Activated naive CD8-positive, alpha-beta T cell treated with anti-CD3 and anti-CD28 coated beads, Interleukin-2, amount 50 U/mL, for 24 hours (primary cell): ENCODE measurements around the gene AIM2.

Source experiments
- ATAC-seq: fragments of 150-1000 bp; cut with Tn5 transposase; one replicate; pipeline ENCODE4 v1.10.0; 2021
- DNase-seq: peaks from one replicate; pipeline ENCODE4 v3.0.0; 2021
- H3K27ac Mint-ChIP-seq: one replicate; pipeline ENCODE4 v1.8.0; 2021; ENCODE audit warnings: mild to moderate bottlenecking, mixed read lengths
- H3K27me3 Mint-ChIP-seq: one replicate; pipeline ENCODE4 v1.8.0; 2021; ENCODE audit warnings: mixed read lengths
- H3K36me3 Mint-ChIP-seq: one replicate; pipeline ENCODE4 v1.8.0; 2021; ENCODE audit warnings: low read depth, mixed read lengths
- H3K4me1 Mint-ChIP-seq: one replicate; pipeline ENCODE4 v1.8.0; 2021; ENCODE audit warnings: mixed read lengths
- H3K4me3 Mint-ChIP-seq: one replicate; pipeline ENCODE4 v1.8.0; 2021; ENCODE audit warnings: mild to moderate bottlenecking, moderate library complexity, mixed read lengths
- H3K9me3 Mint-ChIP-seq: one replicate; pipeline ENCODE4 v1.8.0; 2021; ENCODE audit warnings: mixed read lengths

AIM2 gene

DNA sequence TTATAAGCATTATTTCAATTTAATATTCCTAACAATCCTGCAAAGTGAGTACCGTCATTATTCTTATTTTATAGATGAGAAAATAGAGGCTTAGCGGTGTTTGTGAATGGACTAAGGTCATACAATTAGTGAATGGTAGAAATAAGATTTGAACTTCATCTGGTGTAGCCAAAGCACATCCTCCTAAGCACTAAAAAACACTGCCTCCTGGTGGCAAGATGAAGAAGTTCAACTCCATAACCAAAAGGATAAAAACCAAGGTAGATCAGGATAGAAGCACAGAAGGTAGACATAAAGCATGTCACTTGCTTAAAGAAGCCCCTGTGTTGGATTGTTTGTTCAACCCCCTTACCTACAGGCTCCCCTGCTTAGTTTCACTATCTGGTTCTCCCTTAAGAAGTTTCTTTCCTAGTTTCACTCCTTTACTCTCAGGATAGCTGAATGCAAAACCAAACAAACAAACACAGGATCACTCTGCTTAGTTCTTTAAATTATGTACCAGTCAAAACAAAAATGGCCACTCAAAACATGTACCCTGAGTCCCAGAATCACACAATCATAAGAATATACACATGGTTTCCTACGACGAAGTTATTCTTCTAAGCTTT lies 12.7 kb upstream of the AIM2 start:
- Mint-ChIP-seq H3K4me1 (peaks cover 53% of the 10 kb centered on the region), H3K36me3 (no peaks in the 10 kb centered on the region), H3K27me3 (no peaks in the 10 kb centered on the region), H3K9me3 (no peaks in the 10 kb centered on the region), H3K4me3 (no peak overlapping the region), H3K27ac (peak overlapping the region; percentile 47)
- DNase-seq (no peak), ATAC-seq (no peak)

DNA sequence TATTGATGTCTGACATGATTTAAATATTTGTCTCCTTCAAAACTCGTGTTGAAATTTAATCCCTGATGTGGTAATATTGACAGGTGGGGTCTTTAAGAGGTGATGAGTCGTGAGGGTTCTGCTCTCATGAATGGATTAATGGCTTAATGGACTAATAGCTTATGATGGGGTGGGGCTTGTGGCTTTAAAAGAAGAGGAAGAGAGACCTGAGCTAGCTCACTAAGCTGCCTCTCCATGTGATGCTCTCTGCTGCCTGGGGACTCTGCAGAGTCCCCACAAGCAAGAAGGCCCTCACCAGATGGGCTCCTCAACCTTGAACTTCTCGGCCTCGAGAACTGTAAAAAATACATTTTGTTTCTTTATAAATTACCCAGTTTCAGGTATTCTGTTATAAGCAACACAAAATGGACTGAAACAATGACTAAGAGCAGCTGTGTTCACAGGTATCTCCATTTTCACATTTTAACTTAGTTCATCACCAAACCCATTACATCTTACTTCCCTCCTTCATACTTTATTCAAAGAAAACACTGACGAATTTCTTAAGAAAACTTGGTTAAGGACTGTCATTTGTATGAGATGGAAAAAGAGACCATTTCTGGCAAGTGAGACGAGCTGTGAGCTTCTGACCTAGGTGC lies 12.1 kb upstream of the AIM2 start:
- ATAC-seq (peak; percentile 41), DNase-seq (no peak)
- H3K9me3 Mint-ChIP-seq, result no peaks in the 10 kb centered on the region
- H3K36me3 Mint-ChIP-seq, result no peaks in the 10 kb centered on the region
- no peak overlapping the region for H3K4me3 Mint-ChIP-seq
- peaks cover 53% of the 10 kb centered on the region for H3K4me1 Mint-ChIP-seq
- peak overlapping the region; percentile 60 for H3K27ac Mint-ChIP-seq
- no peaks in the 10 kb centered on the region for H3K27me3 Mint-ChIP-seq

- H3K4me1 Mint-ChIP-seq, result peaks cover 53% of the 10 kb centered on the region
- ATAC-seq, result no peak
- no peaks in the 10 kb centered on the region for H3K36me3 Mint-ChIP-seq
- DNase-seq, result no peak
- peak overlapping the region; percentile 60 for H3K27ac Mint-ChIP-seq
- H3K4me3 Mint-ChIP-seq, result no peak overlapping the region
- H3K27me3 Mint-ChIP-seq, result no peaks in the 10 kb centered on the region
- H3K9me3 Mint-ChIP-seq, result no peaks in the 10 kb centered on the region
These were observed 11.5 kb upstream of the AIM2 start for GRCh38 chr1:159088050-159088449.

DNA sequence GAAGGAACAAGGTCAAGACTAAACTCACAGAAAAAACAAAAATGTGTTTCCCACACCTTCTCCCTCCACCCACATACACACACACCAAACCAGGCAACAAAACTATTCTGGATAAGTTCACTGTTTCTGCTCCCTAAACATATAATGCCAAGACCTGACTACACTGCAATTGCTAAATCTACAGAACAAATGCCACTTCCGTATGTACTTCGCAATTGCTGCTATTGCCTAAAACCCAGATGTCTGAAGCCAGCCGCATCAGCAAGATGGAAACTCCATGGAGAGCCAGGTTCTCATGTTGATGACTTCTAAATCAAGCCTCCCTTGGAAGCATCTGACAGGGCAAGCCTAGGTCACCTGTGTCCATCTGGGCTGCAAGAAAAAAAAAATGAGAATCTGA lies 8.3 kb upstream of the AIM2 start:
- no peak overlapping the region for H3K4me3 Mint-ChIP-seq
- no peaks in the 10 kb centered on the region for H3K9me3 Mint-ChIP-seq
- DNase-seq (no peak), ATAC-seq (no peak)
- H3K27me3 Mint-ChIP-seq, result no peaks in the 10 kb centered on the region
- H3K27ac Mint-ChIP-seq, result no peak overlapping the region
- H3K4me1 Mint-ChIP-seq, result peaks cover 27% of the 10 kb centered on the region
- H3K36me3 Mint-ChIP-seq, result no peaks in the 10 kb centered on the region

GRCh38 chr1:159084152-159084551 lies 7.6 kb upstream of the AIM2 start:
- Mint-ChIP-seq H3K4me1 (peaks cover 27% of the 10 kb centered on the region), H3K36me3 (no peaks in the 10 kb centered on the region), H3K4me3 (no peak overlapping the region), H3K27me3 (no peaks in the 10 kb centered on the region), H3K9me3 (no peaks in the 10 kb centered on the region), H3K27ac (no peak overlapping the region)
- ATAC-seq, result no peak
- no peak for DNase-seq

GRCh38 chr1:159083013-159083412 lies 6.4 kb upstream of the AIM2 start:
- Mint-ChIP-seq H3K4me1 (peaks cover 22% of the 10 kb centered on the region), H3K9me3 (no peaks in the 10 kb centered on the region), H3K27me3 (peaks cover 2% of the 10 kb centered on the region), H3K27ac (no peak overlapping the region), H3K4me3 (no peak overlapping the region), H3K36me3 (no peaks in the 10 kb centered on the region)
- DNase-seq (no peak), ATAC-seq (no peak)

- ATAC-seq, result no peak
- H3K27me3 Mint-ChIP-seq, result peaks cover 2% of the 10 kb centered on the region
- H3K9me3 Mint-ChIP-seq, result no peaks in the 10 kb centered on the region
- no peak overlapping the region for H3K27ac Mint-ChIP-seq
- H3K4me3 Mint-ChIP-seq, result no peak overlapping the region
- DNase-seq, result no peak
- no peaks in the 10 kb centered on the region for H3K36me3 Mint-ChIP-seq
- H3K4me1 Mint-ChIP-seq, result peaks cover 28% of the 10 kb centered on the region
These were observed 5.1 kb upstream of the AIM2 start for GRCh38 chr1:159081626-159082025.

DNA sequence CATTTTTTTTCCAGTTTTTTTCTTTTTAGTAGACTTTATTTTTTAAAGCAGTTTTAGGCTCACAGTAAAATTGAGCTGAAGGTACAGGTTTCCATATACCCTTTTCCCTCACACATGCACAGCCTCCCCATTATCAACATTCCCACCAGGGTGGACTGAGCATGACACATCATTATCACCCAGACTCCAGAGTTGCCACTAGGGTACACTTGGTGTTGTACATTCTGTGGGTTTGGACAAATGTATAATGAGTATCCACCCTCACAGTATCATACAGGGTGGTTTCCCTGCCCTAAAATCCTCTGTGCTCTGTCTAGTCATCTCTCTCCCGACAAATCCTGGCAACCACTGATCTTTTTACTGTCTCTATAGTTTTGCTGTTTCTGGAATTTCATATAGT lies 3.0 kb upstream of the AIM2 start:
- H3K27ac Mint-ChIP-seq, result no peak overlapping the region
- H3K36me3 Mint-ChIP-seq, result no peaks in the 10 kb centered on the region
- H3K4me3 Mint-ChIP-seq, result no peak overlapping the region
- ATAC-seq (no peak), DNase-seq (no peak)
- H3K27me3 Mint-ChIP-seq, result peaks cover 2% of the 10 kb centered on the region
- peaks cover 34% of the 10 kb centered on the region for H3K4me1 Mint-ChIP-seq
- no peaks in the 10 kb centered on the region for H3K9me3 Mint-ChIP-seq

DNA sequence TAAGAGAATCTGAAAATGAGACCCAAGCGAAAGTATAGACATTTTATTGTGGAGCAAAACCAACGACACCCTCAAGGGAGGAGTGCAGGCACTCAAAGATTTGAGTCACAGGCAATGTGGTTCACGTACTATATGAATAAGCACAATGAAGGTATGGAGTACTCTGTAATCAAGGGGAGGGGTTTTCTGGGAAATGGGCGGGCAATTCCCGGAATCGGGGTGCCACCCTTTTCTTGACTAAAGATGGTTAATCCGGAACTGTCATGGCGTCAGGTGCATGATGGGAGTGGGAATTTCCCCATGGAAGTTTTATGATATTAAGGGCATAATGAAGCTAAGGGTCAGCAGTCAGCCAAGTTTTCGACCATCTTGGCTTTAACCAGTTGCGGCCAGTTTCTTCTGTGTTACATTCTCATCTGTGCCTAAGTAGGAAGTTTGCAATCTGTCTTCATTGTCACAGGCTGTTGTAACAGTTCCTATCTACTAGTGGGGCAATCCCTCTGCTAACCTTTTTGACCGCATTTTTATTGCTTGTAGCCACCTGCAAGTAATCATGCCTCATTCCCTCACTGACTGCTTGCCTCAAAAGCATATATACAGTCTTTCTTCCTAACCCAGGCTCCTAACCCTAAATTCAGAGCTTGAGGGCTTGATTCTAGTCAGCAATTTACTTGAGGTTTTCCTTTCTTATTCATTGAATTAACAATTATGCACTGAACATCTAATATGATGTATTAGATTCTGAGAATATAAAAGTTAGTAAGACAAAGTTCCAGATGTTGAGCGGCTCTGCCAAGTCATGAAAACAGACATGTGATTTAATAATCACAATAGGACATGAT lies 775 bp upstream of the AIM2 start:
- Mint-ChIP-seq H3K36me3 (peaks cover 5% of the 10 kb centered on the region), H3K4me3 (peak overlapping the region; percentile 73), H3K27ac (peak overlapping the region; percentile 95), H3K27me3 (peaks cover 2% of the 10 kb centered on the region), H3K4me1 (peaks cover 39% of the 10 kb centered on the region), H3K9me3 (no peaks in the 10 kb centered on the region)
- DNase-seq, result peak; percentile 88
- peak; percentile 89 for ATAC-seq

DNA sequence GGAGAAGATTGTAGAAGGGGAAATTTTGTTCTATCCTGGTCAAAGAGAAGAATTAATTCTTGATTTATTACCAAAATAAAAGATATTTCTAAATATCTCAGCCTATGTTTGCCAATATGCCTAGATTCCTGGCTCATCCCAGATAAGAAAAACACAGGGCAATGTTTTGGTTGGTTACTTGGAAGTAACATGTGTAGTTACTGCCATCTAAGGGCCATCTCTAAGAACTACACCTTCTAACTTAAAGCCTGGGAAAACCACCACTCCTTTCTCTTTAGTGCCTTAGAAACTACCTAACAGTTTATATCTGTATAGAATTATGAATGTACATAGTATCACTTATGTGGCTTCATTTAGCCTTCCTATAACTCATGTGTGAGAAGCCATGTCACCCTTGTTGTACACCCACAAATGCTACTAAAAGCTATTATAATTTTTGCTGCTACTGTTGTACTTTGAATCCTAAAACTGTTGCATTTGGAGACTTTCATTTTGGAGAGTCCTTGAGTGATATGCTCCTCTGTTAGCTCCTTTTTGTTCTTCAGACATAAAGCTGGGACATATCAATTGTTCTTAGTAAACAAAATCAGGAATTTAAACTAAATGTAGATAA lies 4.5 kb downstream of the AIM2 start:
- H3K27me3 Mint-ChIP-seq, result no peaks in the 10 kb centered on the region
- H3K36me3 Mint-ChIP-seq, result peaks cover 11% of the 10 kb centered on the region
- peaks cover 55% of the 10 kb centered on the region for H3K4me1 Mint-ChIP-seq
- DNase-seq, result no peak
- H3K4me3 Mint-ChIP-seq, result no peak overlapping the region
- H3K27ac Mint-ChIP-seq, result no peak overlapping the region
- ATAC-seq, result no peak
- no peaks in the 10 kb centered on the region for H3K9me3 Mint-ChIP-seq

DNA sequence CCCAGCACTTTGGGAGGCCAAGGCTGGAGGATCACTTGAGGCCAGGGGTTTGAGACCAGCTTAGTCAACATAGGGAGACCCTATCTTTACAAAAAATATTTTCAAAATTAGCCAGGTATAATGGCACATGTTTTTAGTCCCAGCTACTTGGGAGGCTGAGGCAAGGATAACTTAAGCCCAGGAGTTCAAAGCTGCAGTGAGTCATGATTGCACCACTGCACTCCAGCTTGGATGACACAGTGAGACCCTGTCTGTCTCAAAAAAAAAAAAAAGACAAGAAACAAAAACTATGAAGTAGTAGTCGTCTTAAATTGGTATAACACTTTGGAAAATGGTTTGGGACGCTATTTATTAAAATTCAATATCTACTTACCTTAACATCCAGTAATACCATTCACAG lies 7.7 kb downstream of the AIM2 start:
- no peaks in the 10 kb centered on the region for H3K9me3 Mint-ChIP-seq
- DNase-seq (no peak), ATAC-seq (peak; percentile 40)
- peaks cover 19% of the 10 kb centered on the region for H3K36me3 Mint-ChIP-seq
- H3K27me3 Mint-ChIP-seq, result no peaks in the 10 kb centered on the region
- H3K4me3 Mint-ChIP-seq, result no peak overlapping the region
- peaks cover 54% of the 10 kb centered on the region for H3K4me1 Mint-ChIP-seq
- H3K27ac Mint-ChIP-seq, result peak overlapping the region; percentile 14

DNA sequence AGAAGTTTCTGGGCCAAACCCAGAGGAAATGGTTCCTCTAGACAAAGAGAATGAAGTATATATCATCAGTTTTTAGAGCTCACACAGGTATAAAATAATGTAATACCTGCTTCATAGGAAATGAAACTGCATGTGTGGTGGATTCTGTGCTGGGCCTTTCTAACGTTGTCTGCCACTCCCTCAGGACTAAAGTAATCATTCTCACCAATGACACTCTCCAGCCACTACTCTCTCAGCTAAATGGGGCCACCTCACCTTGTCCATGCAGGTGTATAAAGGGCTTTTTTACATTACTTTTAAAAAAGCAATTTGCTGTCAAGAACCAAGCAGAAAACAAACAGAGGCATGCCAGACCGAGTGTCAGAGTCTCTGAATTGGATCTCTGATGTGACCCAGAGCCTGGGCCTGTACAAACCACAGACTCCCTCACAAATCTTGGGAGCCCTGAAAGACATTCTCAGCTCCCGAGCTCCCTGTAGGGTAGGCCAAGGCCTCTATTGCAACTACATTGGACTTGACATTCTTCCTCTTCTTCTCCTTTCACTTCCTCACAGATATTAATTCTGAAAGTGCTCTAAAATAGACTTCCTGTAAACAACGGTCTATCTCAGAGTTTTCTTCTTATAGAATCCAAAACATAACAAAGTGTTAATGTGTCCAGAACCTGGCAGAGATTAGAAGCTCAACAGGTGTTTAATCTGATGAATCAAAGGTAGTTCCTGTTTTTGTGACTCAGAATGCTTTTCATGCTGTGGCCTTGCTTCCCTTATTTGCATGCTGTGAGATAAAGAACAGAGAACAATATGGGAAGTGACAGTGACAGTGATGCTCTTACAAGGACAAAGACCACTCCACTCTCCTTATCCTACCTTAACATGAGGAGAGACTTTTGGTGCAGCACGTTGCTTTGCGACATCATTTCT lies 8.6 kb downstream of the AIM2 start:
- no peaks in the 10 kb centered on the region for H3K9me3 Mint-ChIP-seq
- peaks cover 54% of the 10 kb centered on the region for H3K4me1 Mint-ChIP-seq
- H3K36me3 Mint-ChIP-seq, result peaks cover 23% of the 10 kb centered on the region
- H3K27ac Mint-ChIP-seq, result peak overlapping the region; percentile 84
- peak overlapping the region; percentile 49 for H3K4me3 Mint-ChIP-seq
- no peaks in the 10 kb centered on the region for H3K27me3 Mint-ChIP-seq
- DNase-seq (no peak), ATAC-seq (peak; percentile 50)

- ATAC-seq (no peak), DNase-seq (no peak)
- Mint-ChIP-seq H3K9me3 (no peaks in the 10 kb centered on the region), H3K36me3 (peaks cover 23% of the 10 kb centered on the region), H3K4me1 (peaks cover 46% of the 10 kb centered on the region), H3K27ac (peak overlapping the region; percentile 61), H3K4me3 (no peak overlapping the region), H3K27me3 (no peaks in the 10 kb centered on the region)
These were observed 10.5 kb downstream of the AIM2 start for GRCh38 chr1:159066108-159066507.

DNA sequence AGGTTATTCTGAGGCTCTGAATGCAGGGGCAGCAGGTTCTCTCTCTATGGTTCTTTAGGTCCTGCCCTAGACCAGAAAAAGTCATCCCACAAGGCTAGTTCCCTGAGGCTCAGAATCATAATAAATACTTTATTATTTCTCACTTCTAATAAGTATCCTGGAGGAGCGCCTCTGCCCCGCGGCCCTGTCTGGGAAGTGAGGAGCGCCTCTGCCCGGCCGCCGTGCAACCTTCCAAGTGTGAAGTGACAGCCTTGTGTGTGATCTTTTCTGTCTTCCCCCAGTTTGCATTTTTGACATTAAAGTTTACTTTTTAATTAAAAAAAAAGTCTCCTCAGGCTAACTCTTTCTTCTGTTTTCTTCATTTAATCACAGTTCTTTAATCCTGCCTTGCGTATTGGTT lies 11.5 kb downstream of the AIM2 start:
- Mint-ChIP-seq H3K9me3 (no peaks in the 10 kb centered on the region), H3K4me1 (peaks cover 41% of the 10 kb centered on the region), H3K27ac (no peak overlapping the region), H3K4me3 (no peak overlapping the region), H3K36me3 (peaks cover 27% of the 10 kb centered on the region), H3K27me3 (no peaks in the 10 kb centered on the region)
- ATAC-seq (no peak), DNase-seq (no peak)
